ENCODE data around the gene SEMA4D.

GRCh38 chr9:89531766-89532165, 33.9 kb upstream of the SEMA4D start:
- TF ChIP-seq EP300 (IDR thresholded peaks at IDR 0.05) (no peak), CTCF (IDR thresholded peaks at IDR 0.05) (no peak), POLR2A (IDR thresholded peaks at IDR 0.05) (no peak)
